Hematopoietic multipotent progenitor cell treated with erythropoietin and hydrocortisone succinate and interleukin-3 and kit ligand, for 17 days (in vitro differentiated cells): ENCODE results near the gene ZNF275.
"Not testable (repeated sequence)": the region's sequence is repeated elsewhere in the genome, so short reads cannot be mapped to it uniquely, and the experiment has no call there.

ENCODE experiments used
- DNase-seq: peaks from one replicate; pipeline ENCODE4 v3.0.0-alpha.2; 2015; ENCODE audit warnings: low spot score

ZNF275 gene

DNA sequence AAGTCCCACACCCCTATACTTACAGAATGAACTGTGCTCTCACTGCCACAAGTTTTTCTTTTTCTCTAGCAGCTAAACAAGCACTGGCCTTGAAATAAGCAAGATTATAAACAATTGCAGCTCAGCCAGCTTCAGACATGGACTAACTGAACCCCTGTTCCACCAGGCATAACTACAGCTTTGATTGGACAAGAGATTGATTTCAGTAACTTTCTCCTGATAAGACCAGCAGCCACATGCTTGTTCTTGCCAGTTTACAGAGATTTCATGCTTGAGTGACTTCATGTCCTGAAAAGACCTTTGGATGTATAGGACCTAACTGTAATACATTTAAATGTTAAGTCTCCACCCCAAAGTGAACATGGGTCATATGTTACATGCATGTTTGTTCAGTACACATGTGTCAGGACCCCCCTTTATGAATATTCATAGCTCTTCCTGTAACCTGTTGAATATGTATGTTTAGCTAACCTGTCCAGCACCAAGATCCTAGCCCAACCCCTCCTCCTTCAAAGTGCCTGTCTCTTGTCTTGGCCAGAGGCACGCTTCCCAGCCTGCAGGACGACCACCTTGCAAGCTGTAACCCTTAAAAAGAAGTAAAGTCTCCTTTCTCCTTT, 27.9 kb downstream of the ZNF275 start:
- DNase-seq: no peak

DNA sequence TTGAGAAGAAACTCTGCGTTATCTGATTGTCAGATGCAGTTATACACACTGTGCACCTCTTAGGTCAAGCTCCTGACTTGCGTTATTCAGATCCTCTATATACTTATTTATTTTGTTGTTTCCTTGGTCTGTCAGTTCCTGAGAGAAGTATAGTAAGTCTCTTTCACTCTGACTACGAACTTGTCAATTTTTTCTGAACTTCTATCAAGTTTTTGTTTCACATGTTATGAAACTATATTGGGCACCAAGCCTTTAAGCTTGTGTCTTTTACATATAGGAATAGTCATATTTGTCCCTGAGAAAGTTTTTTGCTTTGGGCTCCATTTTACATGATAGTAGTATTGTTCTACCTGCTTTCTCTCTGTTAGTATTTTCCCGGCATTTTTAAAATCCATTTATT, 31.7 kb downstream of the ZNF275 start:
- no peak for DNase-seq

DNA sequence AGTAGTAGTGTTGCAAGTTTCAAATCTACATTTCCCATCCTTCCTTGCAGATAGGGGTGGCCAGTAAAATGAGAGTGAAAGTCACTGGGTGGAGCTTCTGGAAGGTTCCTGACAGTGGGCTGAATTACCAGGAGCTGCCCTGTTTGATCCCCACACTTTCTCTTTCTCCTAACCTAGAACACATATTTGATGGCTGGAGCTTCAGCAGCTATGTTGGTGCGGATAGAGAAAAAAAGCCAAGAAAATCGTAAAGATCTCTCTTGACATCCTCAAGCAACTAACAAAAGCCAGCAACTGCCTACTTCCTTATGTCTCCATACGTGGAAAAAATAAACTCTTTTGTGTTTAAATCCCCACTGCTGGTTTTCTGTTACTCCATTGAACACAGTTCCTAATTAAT, 32.2 kb downstream of the ZNF275 start:
- no peak for DNase-seq

DNA sequence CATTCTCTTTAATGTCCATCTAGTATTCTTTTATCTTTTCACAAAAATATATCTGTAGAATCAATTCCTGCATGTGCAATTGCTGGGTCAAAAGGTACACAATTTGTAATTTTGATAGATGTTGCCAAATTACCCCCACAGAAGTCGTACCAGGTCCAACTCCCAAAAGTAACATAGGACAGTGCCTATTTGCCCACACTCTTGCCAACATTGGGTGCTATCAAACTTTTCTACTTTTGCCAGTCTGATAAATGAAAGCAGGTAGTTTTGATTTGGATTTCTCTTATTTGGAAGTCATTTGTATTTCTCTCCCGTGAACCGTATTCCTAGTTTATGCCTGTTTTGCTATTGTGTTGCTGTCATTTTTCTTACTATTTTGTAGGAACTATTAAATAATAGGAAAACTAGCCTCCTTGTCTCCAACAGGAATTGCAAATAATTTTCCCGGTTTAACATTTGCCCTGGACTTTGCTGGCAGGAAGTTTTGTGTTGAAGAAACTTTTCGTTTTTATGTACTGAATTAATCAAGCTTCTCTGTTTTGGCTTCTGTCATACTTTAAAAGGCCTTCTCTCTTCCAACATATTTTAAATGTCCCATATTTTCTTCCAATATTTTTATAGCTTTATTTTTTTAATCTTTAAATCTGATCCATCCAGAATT, 33.1 kb downstream of the ZNF275 start:
- no peak for DNase-seq

DNA sequence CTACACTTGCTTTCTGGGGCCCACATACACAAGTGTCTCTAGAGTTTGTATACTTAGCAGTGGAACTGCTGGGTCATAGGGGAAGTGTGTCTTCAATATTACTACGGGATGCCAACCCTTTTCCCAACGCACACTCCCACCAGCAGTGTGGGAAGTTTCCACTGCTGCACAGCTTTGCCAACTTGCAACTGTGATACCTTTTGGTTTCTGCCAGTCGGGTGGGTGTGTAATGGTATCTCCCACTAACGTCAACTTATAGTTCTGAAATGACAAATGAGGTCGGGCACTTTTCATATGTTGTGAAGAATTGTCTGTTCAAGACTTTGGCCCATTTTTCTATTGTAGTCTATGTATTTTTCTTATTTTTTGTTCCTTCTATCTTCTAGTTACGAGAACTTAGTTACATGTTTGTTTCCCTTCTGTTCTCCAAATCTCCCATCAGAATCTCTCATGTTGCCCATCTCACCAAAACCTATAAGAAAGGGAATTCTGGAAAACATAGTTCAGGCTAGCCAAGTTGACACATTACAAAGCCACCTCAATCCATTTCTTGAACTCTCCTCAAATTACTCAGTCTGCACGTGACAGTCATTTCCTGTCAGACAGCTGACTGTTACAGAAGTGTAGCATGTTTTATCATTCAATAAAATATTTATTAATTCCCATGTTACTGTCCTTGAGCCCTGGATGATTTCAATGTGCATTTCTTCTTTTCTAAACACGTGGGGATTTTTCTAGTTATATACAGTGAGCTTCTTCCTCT, 36.5 kb downstream of the ZNF275 start:
- DNase-seq: no peak

DNA sequence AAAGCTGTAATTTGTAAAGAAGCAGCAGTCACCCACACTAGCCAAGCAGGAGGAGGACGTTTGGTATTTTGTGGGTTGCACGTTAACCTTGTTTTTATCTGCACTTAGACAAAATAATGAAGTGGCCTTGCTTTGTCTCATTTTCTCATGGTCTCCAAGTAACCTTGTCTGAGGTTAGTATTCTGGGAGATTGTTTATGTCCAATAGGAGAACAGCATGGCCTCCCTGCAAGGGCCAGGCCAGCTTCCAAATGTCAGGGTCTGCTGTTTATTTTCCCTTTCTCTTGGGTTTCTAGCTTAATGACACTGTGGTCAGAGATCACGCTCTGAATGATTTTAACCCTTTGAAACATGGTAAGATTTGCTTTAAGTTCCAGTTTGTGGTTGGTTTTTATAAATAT, 37.3 kb downstream of the ZNF275 start:
- DNase-seq: no peak

DNA sequence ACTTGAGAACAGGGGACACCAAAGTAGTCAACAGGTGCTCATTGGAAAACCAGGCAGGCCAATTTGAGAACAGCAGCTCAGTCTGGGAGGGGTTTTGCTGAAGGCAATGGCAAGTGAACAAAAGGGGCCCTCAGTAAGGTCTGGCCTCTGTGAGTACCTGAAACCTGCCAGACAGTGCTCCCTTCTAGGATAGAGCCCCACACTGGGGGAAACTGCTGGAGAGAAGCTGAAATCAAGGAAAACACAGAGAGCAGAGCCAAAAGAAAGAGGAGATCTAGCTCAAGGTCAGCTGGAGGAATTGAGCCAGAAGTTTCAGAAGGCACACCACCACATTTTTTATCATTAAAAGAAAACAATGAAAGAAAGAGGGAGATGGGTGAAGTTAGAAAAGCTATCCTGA, 39.0 kb downstream of the ZNF275 start:
- DNase-seq: no peak

DNA sequence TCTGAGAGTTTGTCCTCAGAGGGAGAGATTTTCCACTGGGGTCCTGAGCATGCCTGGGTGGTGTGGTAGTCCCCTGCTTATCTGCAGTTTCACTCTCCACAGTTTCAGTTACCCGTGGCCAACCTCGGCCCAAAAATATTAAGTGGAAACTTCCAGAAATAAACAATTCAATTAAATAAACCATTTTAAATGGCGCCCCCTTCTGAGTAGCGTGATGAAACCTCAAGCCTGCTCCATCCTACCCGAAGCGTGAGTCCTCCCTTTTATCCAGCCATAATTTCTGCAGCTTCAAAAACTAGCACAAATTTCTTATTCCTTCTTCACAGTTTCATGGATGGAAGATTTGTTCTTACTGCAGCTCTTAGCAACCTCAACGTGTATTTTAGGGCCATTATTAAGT, 40.5 kb downstream of the ZNF275 start:
- DNase-seq: no peak

DNA sequence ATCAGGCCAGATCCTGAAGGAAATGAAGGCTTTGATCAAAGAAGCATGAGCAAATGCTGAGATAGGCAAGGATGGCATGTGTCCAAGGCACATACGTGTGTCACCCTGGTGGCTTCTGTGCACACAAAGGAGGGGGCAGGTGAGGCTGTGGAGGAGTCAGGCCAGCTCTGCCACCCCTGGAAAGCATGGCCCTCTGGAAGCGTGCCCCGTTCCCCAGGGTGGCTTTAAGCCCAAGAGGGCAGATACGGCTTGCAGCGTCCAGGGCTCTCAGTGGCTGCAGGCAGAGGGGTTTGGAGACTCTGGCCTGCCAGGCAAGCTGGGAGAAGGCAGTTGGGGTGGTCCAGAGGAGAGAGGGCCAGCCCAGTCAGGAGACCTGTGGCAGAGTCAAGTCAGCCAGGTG, 41.6 kb downstream of the ZNF275 start:
- DNase-seq: no peak

DNA sequence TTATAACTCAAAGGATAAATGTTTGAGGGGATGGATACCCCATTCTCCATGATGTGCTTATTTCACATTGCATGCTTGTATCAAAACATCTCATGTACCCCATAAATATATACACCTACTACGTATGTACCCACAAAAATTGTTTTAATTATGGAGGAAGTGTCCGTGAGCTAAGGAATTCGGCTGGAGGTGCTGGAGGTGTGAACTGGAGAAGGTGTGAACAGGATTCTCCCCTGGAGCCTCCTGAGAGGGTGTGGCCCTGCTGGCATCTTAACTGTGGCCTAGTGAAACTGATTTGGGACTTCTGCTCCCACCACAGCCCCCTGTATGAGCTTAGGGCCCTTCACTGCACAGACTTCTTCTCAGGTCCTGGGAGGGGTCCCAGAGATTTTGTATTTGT, 43.8 kb downstream of the ZNF275 start:
- no peak for DNase-seq

DNA sequence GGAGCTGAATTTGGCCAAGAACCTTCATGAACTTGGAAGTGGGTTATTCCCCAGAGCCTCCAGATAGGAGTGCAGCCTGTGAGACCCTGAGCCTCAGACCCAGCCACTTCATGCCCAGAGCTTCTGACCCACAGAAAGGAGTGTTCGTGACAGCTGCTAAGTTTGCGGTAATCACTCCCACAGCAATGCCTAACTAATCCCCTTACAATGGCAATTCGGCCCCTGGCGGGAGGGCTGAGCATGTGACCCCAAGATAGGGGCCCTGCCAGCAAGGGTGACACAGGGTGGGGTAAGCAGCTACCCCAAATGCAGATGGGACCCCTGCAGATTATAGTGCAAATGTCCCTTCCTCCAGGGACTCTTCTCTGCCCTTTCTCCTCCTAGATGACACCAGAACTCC, 44.7 kb downstream of the ZNF275 start:
- DNase-seq: no peak

DNA sequence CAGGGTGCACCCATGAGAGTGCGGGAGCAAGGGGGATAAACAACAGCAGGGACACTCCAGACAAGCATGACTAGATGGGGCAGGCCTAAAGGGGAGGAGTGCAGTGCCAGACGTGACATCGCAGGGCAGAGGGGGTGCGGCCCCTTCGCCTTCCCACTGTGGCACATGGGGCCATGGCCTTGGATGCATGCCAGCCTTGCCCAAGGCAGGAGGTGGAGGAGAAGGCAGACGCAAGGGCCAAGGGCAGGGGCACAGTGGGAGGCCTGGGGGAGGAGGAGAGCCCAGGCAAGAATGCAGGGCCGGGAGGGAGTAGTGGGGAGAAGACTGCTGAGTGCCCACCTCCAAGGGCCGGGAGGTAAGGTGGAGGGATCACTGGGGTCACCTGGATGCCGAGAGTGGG, 45.6 kb downstream of the ZNF275 start:
- DNase-seq: no peak

DNA sequence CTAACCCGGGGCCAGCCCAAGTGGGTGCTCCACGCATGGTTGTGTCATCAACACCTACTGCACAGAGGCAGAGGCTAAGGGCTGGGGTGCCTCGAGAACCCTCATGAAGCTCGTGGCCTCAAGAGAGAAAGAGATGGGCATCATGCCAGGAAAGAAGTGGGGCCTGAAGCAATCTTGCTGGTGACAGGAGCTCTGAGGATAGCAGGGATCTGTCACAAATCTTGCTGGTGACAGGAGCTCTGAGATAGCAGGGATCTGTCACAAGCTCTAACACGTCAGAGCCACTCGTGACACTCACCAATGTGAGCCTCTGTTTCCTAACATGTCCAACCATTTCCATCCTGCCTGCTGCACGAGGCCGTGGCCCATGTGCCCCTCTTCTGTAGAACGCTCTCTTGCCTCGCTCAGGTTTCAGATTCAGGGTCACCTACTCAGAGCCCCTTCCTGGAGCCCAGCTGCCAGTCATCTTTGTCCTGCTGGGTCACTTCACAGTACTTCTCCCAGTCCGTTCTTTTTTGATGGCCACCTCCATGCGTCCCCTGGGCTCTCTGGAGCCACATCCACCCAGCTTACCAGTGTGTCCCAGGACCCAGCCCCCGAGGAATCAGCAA, 46.1 kb downstream of the ZNF275 start:
- no peak for DNase-seq

DNA sequence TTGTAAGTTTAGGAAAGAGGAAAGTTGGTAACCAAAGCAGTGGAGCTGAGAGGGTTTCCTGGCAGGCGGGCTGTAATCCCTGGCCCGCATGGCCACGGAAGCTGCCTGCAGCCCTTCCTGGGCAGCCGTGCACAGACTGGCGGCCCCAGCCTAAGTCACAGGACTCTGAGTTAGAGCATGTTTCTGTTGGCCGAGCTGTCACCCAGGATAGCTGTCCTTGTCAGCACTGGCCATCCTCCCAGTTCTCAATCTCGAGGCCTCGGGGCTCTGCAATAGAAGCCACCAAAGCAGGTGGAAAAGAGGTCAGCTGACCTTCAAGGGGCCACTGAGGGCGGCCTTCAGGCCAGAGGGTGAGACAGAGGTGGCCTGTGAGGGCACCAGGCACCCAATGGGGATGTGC, 46.7 kb downstream of the ZNF275 start:
- DNase-seq: no peak

DNA sequence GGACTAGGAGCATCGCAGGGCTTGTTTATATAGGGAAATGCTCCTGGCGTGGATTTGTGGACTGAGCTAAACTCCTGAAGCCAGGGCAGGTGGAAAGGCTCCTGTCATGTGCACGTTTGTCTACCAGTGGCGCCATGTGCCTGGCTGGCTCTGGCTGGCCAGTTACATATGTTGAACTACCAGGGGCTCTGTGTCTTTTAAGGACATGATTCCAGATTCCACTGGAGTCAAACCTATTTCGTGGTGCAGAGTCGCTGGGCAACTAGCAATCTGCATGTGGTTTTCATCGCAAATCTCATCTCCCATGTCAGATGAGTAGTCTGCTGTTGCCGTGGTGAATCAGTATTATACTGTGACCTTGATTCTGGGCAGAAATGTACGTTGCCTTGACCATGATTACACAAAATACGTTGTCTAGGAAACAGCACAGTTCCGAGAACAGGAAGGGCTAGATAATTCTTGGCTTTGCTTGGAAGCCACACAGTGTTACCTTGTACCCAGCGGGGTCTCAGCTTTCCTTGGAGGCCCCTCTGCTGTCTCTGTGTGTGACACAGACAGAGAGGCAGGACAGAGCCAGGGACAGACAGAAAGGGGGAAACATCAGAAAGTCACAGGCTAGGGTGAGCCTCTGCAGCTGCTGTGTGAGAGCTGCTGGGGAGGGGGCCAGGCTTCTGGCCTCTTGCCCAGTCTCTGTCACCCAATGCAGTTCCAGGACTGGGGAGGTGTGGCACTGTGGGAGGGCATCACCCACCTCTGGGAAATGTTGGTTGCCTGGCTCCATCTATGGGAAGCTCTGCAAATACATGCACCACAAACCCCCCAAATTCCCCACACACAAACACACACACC, 48.0 kb downstream of the ZNF275 start:
- no peak for DNase-seq

DNA sequence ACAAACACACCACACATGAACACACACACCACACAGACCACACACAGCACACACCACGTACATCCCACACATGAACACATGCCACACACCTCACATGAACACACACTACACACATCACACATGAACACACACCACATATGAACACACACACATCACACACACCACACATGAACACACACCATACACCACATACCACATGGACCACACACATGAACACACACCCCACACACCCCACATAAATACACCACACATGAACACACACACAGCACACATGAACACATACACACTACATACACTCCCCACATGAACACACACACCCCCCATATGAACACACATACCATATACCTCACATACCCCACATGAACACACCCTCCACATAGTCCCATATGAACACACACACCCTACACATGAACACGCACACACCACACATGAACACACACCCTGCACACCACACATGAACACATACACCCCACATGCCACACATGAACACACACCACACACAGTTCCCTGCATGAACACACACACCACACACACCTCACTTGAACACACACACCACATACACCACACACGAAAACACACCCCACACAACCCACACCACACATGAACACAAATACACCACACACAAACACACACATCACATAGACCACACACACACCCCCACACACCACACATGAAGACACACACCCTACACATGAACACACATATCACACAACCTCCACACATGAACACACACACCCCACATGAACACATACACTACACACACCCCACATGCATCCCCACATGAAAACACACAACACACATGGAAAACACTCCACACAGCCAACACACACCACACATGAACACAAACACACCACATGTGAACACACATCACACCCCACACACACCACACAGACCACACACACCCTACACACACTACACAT, 48.9 kb downstream of the ZNF275 start:
- no peak for DNase-seq

DNA sequence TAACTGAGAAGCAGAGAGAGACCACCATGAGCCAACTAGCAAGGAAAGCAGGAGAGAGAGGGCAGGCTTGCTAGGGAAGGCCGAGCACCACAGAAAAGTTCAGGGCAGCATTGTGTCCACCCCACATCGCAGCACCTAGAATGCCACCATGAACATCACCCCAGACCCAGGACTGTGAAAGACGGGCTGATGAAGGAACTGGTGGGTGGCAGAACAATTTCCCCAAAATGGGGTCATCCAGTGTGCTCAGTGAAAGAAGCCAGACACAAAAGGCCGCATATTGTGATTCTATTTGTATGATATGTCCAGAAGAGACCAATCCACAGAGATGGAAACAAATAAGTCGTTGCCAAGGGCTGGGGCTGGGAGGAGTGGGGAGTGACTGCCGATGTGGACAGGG, 50.4 kb downstream of the ZNF275 start:
- no peak for DNase-seq

DNA sequence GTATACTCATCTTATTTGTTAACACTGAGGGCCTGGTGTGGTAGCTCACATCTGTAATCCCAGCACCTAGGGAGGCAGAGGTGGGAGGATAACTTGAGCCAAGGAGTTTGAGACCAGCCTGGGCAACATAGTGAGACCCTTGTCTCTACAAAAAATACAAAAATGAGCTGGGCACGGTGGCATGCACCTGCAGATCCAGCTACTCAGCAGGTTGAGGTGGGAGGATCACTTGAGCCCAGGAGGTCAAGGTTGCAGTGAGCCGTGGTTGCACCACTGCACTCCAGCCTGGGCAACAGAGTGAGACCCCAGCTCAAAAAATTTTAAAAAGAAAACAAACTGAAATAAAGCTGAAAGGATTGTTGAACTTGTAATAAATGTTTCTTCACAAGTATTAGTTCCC, 51.0 kb downstream of the ZNF275 start:
- not testable (repeated sequence) for DNase-seq

DNA sequence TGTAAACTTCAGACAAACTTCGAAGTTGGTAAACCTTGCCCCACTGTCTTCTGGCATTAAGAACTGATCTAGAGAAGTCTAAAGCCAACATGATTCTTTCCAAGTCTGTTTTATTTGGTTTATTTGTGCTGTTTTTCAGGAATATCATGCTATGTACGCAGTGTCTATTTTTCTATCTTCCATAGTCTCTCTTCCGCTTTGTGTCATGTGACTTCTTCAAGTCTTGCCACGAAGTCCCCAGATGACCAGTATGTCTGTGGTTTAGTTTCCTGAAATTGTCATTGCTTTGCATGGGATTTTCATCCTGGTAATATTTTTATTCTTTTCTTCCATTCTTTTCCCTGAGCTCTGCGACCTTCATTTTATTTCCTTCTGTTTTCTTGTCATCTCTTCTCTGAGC, 52.1 kb downstream of the ZNF275 start:
- DNase-seq: no peak

DNA sequence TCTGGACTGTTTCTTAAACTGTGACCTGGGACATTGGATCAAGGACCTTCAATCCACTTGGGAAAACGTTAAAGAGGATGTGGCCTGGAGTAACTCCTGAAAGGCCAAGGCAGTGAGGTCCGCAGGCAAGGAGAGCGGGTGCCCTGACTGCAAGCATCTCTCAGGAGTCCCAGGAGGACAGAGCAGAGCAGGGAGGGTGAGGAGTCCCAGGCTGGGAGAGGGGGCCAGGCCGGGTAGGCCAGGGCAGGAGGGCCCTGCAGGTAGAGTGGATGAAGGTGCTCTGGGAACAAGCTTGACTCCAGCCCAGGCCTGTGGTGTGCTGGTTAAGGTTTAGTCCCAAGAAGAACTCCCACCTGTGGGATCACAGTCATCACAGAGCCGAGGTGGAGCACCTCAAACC, 53.4 kb downstream of the ZNF275 start:
- no peak for DNase-seq
